Endothelial cell of umbilical vein (primary cell): ENCODE data around the gene NEK7.

Experiments used
- CTCF ChIP-seq, 2 donors: IDR thresholded peaks; 1 replicate in 1 of 2; 2 replicates in 1 of 2; pipeline ENCODE4 v1.5.1; 2011; ENCODE audit warnings: low read length in 2 of 2, mild to moderate bottlenecking in 2 of 2, moderate library complexity in 2 of 2, control low read depth in 1 of 2, inconsistent platforms in 1 of 2, low read depth in 1 of 2; ENCODE audit not compliant: insufficient read depth in 1 of 2; ENCODE audit errors: extremely low read depth in 1 of 2
- EZH2 ChIP-seq: IDR thresholded peaks from 2 replicates; pipeline ENCODE4 v1.6.1; 2012; ENCODE audit warnings: borderline replicate concordance, low read depth, mild to moderate bottlenecking, moderate library complexity, low read length, inconsistent platforms; ENCODE audit not compliant: severe bottlenecking

- TF ChIP-seq CTCF (IDR thresholded peaks at IDR 0.05; ENCODE audit: extremely low read depth in 1 of 2, insufficient read depth in 1 of 2, low read depth in 1 of 2, low read length in 2 of 2) (no peak), EZH2 (no peak)
Observed at GRCh38 chr1:198232378-198232777, 75.6 kb downstream of the NEK7 start.
